GM19438 (cell line): ENCODE measurements around the gene TUT7.
"Not testable (repeated sequence)": the region's sequence is repeated elsewhere in the genome, so short reads cannot be mapped to it uniquely, and the experiment has no call there.

Experiments used
- ATAC-seq: cut with Tn5 transposase; IDR thresholded peaks from one replicate; pipeline ENCODE4 v1.9.1; 2021; ENCODE audit warnings: low read depth; ENCODE audit not compliant: unreplicated experiment

TUT7 gene

GRCh38 chr9:86312959-86313358 is 41.3 kb downstream of the TUT7 start:
- ATAC-seq: not testable (repeated sequence)

DNA sequence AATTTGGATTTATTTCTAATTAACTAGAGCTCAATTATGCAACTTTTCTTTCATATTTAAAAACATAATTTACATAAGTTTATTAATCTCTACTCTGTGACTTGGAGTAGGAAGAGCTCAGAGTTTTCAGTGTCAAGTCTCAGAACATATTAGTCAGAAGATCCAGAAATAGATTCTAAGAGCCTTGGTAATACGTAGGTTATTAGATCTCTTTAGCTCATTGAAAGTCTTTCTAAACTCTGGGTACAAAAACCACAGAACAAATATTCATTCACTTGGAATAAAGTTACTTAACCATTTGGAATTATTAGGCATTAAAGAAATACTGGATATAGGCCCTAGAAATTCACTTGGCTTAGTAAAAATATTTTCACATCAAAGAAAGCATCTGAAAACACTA is 45.5 kb downstream of the TUT7 start:
- no peak for ATAC-seq

GRCh38 chr9:86304236-86304730 is 49.9 kb downstream of the TUT7 start:
- ATAC-seq: no peak

GRCh38 chr9:86303316-86303975 is 50.8 kb downstream of the TUT7 start:
- ATAC-seq: no peak

GRCh38 chr9:86301686-86302085 is 52.5 kb downstream of the TUT7 start:
- ATAC-seq: no peak

DNA sequence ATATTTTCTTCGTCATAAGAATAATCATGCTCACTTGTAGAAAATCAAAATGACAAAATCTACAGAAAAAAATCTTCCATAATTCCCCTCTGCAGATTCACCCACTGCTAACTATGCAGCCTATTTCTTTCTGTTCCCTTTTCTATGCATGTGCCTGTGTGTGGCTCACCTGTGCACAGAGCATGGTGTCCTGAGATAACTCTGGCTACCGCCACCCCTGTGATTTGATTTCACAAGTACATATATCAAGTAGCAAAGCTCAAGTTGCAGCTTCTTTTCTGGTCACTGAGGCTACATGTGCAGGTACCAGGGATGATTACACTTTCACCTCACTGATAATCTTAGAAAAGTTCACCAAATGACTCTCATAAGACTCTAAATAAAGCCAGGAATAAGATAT is 53.5 kb downstream of the TUT7 start:
- no peak for ATAC-seq

GRCh38 chr9:86298873-86299272 is 55.3 kb downstream of the TUT7 start:
- no peak for ATAC-seq

GRCh38 chr9:86290341-86290740 is 63.9 kb downstream of the TUT7 start:
- ATAC-seq: not testable (repeated sequence)

DNA sequence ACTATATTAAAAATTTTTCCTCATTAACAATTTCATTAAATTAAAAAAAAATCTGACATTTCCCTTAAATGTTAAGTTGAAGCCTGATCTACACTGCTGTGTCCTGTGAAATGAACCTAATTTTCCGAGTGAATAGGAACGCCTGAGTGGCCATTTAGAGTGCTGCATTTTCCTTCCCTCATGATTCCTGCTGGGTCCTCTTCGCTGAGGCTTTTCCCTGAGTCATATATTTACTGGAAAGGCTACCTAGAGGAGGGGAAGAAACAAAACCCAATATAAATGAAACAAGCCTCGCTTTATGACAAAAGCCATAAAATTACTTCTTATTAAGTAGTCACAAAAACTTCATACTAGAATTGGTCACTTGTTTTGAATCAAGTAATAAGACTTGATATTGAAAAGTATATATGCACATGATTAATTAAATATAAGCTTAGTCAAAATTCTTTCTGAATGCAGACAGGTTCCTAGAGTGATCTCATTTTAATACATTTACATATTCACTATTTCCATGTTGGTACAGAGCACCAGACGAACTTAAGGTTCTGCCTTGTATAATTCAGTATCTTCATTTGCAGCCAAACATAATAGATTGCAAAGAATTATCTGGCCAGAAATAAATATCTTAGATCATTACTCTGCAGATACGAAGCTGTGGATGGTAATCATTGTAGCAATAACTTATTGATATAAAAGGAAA is 65.6 kb downstream of the TUT7 start:
- no peak for ATAC-seq

DNA sequence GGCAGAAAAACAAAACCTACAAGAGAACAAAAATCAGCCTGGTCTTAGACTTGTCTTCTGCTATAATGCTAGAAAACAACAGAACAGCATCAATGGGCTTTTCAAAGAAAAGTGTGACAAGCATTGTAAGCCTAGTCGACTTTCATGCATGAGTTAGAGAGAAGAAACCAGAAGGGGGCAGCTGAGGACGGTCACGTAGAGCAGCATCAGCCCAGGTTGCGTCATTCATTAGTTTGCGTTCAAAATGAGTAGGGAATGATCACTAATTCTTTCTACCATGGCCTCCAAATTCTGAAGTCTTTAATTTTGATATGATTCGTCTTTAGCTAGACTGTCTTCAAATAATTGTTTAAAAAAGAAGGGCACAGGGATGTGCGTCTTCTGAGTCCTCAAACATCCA is 67.2 kb downstream of the TUT7 start:
- ATAC-seq: no peak

DNA sequence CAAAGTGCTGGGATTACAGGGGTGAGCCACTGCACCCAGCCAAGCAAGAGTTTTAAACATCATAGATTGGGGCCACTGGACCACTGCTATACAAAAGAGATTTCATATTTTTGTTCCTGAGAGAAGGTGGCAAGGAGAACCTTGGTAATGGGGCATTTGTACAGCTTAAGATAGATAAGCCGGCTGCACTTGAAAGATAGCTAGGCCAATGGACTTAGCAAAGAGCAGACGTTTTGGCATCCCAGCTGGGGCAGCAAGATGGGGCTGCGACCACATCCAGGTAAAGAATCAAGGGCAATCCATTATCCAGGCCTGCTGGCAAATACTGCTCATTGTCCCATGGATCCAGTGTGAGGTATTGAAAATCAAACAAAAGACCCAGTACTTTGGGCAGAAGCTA is 67.9 kb downstream of the TUT7 start:
- no peak for ATAC-seq

DNA sequence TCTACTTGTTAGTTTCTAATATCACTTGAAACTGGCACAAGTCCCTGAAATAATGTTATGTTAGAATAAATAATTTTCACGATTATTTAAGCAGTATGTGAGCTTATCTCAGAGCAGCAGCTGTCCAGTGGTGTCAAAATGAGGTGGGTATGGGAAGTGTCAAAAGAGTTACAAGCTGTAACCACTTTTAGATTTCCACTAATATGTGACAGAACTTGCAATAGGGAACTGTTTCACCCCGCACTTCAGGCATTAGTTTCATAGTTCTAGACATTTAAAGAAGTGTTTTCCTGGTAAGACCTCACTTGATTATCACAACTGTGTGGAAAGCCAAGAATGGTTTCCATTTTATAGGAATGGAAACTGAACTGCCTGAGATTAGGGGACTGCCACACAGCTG is 68.9 kb downstream of the TUT7 start:
- ATAC-seq: no peak

DNA sequence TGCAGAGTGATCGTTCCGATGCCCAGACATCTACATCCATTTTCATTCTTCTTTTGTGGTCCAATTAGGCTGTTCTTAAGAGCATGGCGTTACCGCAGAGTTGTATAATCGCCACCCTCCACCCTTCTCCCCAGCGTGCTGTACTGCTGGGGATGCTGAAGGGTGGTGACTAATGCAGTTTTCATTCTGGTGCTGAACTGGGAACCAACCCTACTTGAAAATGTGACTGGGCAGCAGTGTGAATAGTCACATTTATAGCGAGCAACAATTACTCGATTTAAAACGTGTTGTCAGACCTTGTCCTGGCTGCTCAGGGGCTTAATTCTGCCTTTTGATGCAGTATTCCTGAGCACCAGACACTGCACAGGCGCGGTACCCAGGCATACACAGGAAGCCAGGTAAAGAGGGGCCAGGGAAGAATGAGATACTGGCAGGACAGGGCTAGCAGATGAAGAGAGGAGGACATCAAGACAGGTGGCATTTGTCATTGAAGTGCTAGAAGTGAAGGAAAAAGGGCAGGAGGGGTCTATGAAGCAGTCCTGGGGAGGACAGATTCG is 71.2 kb downstream of the TUT7 start:
- peak; percentile 19 for ATAC-seq

- peak; percentile 87 for ATAC-seq
These were observed 71.9 kb downstream of the TUT7 start, which contains the start of gene ISCA1 for GRCh38 chr9:86282077-86282978. Gene ISCA1 (minus strand): TSS chr9:86282538. CDS start chr9:86282458, 80 bp downstream.

GRCh38 chr9:86281593-86282076 is 72.6 kb downstream of the TUT7 start:
- peak; percentile 32 for ATAC-seq

- ATAC-seq: no peak
These were observed 73.6 kb downstream of the TUT7 start for GRCh38 chr9:86280580-86280979.

DNA sequence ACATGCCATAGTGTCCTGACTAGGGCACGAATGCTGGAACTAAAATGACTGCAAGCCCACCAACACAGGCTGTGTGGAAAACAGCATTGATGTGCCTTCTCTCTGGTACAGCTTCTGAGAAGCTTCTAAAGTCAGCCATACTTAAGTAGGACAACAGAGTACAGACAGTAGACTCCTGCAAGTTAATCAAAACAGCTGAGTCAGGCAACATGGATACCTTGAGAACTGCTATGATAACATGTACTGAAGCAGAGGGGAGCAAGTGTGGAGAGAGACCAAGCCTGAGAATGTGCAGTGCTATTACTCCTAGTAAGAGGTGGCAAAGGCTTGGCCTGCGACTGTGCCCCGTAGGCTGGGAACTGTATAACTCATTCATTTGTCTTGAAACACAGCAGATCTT is 74.4 kb downstream of the TUT7 start:
- ATAC-seq: no peak

GRCh38 chr9:86277072-86277471 is 77.1 kb downstream of the TUT7 start:
- no peak for ATAC-seq

DNA sequence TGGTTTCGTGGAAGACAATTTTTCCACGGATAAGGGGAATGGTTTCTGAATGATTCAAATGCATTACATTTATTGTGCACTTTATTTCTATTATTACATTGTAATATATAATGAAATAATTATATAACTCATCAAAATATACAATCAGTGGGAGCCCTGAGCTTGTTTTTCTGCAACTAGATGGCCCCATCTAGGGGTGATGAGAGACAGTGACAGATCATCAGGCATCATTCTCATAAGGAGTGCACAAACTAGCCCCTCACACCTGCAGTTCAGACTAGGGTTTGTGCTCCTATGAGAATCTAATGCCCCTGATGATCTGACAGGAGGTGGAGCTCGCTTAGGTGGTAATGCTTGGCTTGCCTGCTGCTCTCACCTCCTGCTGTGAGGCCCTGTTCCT is 78.2 kb downstream of the TUT7 start:
- no peak for ATAC-seq

- no peak for ATAC-seq
These were observed 79.2 kb downstream of the TUT7 start for GRCh38 chr9:86274821-86275643.
